Posterior cingulate gyrus (tissue), 11 donors: Measurements from ENCODE around the gene CLIP1.
"Not testable (repeated sequence)": the region's sequence is repeated elsewhere in the genome, so short reads cannot be mapped to it uniquely, and the experiment has no call there.

Experiments
- DNase-seq, 10 donors: peaks; one replicate each; pipeline versions ENCODE4 v3.0.0 to v3.0.0-alpha.2; 2020 to 2021; ENCODE audit warnings: mixed read lengths in 3 of 10
- intact Hi-C: fragments of 100-400 bp; cut with DNase I; formaldehyde crosslinking; loops from one replicate; pipeline ENCODE4 v1.15.1; 2023

Gene CLIP1

DNA sequence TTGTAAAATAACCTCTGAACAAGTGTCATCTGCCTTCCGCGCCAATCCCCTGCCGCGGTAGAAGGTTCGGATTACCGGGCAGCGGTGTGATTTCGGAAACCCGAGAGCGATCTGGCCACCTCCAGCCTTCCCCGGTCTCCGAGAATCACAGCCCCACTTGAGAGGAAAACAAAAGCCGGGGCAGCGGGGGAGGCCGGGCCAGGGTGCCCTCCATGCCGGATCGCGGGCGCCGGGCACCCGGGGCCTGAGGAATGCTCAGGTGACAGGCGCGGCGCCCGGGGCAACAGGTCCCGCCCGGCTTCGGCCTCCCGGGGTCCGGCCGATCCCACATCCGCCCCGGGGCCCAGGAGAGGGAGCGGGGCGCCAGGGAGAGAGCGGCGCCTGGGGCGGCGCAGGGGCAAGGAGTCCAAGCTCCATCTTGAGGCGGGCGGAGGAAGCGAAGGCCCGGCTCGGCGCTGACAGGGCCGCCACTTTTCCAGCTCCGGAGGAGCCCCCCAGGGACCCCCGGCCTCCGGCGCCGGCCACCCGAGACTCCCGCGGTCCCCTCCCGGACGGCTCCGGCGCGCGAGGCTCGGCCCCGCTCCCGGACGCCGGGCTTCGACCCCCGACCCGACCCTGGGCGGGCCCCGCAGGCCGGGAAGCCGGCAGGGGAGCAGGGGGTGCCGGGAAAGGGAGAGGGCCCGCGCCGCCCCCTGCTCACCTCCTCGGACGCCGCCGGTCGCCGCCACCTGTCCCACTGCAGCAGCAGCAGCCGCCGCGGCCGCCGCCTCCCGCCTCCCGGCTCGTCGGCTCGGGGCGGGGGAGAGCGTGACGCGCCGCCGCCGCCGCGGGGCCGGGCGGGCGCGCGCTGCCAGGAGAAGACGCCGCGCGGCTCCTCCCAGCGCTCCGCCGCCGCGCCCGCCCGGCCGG lies at the start of gene CLIP1:
CLIP1 (minus strand) TSS at position 849 of the 909 bp plus-strand sequence. CDS start 42,217 bp downstream, outside the sequence.
- peak; percentile 26 to 92 (median 51) for DNase-seq

DNA sequence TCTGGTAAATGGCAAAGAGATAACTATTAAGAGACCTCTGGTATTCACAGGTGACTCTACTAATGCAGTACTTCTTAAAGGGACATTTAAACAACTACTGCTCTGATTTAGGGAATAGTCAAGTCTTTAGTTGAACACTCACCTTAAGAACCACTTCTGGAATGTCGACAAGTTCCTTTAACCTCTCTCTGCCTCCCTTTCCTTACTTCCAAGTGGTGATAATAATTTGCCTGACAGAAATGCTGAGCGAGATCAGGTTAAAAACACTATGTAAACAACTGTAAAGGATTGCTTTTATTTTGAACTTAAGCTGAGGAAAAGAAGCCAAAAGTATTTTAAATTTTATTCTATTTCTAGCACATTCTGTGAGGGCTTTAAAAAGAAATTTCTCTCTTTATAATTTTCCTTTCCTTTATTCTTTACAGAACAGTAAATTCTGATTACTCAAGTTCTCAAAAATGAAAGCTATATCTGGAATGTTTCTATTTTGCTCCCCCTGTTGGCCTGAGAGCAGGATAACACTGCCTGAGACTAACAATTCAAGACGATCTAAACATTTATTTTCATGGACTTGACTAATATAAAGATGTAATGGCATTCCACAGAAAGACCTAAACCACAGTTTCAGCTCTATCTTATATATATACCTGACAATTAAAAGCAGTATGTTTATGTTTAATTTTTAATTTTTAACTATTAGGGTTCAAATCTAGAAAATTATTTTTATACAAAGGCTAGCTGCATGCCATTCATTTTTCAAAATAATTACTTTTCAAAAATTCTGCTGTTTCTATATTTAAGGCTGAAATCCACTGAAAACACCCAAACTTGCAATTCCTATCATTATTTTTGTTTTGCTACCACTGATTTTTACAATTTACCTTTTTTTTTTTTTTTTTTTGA lies 49.1 kb upstream of the CLIP1 start:
- intact Hi-C loops, result loop anchor here (1.0 kb wide), 1 partner anchor 72 kb away; no protein-coding TSS in a partner anchor
- no peak for DNase-seq

More for the DNA sequence above, at the start of gene CLIP1:
- intact Hi-C loops, result loop anchor here (2.0 kb wide), 1 partner anchor 79 kb away; the partner anchor contains the start of gene ZCCHC8

DNA sequence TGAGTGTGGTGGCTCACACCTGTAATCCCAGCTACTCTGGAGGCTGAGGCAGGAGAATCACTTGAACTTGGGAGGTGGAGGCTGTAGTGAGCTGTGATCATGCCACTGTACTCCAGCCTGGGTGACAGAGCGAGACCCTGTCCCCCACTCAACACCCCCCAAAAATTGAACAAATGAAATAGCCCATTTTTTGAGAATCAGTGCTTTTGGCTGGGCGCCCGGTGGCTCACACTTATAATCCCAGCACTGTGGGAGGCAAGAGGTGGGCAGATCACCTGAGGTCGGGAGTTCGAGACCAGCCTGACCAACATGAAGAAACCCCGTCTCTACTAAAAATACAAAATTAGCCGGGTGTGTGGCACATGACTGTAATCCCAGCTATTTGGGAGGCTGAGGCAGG lies 48.1 kb upstream of the CLIP1 start:
- intact Hi-C loops, DNase-seq: not testable (repeated sequence)

DNA sequence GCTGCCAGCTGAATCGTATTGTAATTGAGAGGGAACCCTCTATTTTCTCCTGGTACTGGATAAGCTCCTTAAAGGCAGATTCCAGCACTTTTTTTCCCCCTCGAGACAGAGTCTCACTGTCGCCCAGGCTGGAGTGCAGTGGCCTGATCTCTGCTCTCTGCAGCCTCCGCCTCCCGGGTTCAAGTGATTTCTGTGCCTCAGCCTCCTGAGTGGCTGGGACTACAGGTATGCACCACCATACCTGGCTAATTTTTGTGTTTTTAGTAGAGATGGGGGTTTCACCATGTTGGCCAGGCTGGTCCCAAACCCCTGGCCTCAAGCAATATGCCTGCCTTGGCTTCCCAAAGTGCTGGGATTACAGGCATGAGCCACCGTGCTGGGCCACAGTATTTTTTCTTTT lies 47.4 kb upstream of the CLIP1 start:
- DNase-seq, intact Hi-C loops: not testable (repeated sequence)

DNA sequence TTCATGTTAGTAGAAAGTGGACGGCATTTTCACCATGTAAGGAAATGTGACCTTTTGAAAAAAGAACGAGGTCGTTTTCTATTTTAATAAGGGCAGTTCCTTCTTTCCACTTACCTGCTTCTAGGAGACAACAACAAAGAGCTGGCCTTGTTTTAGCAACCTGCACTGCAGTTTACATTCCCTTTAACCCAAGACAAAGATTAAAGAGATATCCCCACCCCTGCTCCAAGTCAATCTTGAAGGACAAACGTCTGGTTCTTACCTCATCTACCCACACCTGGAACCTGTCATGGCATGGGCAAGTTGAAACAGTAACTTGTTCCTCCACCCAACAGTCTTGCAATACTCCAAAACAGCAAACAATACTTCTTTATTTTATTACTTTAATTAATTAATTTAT lies 45.5 kb upstream of the CLIP1 start:
- intact Hi-C loops, result no loop called here
- DNase-seq, result no peak

DNA sequence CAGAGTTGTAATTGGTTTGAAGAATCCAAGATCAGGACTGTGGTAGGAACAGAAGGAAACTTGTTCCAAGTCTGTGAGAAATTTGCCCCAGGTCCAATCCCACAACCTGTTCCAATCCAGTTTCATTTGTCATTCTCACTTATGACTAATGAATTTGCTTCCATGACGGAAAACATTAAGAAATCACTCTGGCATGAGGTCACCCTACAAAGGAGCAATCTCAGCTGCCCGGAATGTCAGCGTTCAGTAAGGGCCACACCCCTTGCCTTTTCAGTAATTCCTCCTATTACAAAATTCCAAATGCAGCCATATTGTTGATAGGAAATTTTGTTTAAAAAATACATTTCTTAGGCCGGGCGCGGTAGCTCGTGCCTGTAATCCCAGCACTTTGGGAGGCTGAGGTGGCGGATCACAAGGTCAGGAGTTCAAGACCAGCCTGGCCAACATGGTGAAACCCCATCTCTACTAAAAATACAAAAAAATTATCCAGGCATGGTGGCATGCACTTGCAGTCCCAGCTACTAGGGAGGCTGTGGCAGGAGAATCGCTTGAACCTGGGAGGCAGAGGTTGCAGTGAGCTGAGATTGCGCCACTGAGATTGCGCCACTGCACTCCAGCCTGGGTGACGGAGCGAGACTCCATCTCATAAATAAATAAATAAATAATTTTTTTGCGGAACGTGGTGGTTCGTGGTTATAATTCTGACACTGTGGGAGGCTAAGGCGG lies 42.0 kb upstream of the CLIP1 start:
- DNase-seq, result peak in 1 of 10 donors; percentile 29
- intact Hi-C loops, result not testable (repeated sequence)

DNA sequence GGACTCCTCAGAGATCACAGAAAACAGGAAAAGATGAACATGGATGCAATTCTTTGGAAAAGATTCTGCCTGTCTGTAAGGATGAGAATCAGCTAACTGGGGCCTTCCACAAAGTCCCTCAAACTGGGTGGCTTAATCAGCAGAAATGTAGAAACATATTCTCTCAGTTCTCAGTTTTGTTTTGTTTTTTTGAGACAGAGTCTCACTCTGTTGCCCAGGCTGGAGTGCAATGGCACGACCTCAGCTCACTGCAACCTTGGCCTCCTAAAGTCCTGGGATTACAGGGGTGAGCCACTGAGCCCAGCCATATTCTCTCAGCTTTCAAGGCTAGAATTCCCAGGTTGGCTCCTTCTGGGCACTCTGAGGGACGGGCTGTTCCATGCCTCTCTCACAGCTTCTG lies 38.2 kb upstream of the CLIP1 start:
- peak in 1 of 10 donors; percentile 33 for DNase-seq
- intact Hi-C loops, result no loop called here

DNA sequence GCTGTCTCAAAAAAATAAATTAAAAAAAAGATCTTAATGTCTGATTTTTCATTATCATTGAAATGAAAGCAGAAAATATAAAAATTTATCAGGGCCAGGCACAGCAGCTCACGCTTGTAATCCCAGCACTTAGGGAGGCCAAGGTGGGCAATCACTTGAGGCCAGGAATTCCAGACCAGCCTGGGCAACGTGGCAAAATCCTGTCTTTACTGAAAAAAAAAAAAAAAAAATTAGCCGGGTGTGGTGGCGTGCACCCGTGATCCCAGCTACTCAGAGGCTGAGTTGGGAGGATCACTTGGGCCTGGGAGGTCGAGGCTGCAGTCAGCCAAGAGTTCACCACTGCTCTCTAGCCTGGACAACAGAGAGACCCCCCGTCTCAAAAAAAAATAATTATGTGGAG lies 37.6 kb upstream of the CLIP1 start:
- peak in 2 of 10 donors; percentile 43 to 66 for DNase-seq
- intact Hi-C loops, result no loop called here

DNA sequence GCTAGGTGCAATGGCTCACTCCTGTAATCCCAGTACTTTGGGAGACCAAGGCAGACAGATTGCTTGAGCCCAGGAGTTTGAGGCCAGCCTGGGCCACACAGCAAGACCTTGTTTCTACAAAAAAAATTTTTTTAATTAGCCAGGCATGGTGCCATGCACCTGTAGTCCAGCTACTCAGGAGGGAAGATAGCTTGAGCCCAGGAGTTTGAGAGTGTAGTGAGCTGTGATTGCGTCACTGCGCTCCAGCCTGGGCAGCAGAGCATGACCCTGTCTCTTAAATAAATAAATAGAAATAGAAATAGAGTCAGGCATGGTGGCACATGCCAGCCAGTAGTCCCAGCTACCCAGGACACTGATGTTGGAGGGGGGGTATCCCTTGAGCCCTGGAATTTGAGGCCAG lies 36.7 kb upstream of the CLIP1 start:
- intact Hi-C loops, result no loop called here
- peak in 1 of 10 donors; percentile 32 for DNase-seq

DNA sequence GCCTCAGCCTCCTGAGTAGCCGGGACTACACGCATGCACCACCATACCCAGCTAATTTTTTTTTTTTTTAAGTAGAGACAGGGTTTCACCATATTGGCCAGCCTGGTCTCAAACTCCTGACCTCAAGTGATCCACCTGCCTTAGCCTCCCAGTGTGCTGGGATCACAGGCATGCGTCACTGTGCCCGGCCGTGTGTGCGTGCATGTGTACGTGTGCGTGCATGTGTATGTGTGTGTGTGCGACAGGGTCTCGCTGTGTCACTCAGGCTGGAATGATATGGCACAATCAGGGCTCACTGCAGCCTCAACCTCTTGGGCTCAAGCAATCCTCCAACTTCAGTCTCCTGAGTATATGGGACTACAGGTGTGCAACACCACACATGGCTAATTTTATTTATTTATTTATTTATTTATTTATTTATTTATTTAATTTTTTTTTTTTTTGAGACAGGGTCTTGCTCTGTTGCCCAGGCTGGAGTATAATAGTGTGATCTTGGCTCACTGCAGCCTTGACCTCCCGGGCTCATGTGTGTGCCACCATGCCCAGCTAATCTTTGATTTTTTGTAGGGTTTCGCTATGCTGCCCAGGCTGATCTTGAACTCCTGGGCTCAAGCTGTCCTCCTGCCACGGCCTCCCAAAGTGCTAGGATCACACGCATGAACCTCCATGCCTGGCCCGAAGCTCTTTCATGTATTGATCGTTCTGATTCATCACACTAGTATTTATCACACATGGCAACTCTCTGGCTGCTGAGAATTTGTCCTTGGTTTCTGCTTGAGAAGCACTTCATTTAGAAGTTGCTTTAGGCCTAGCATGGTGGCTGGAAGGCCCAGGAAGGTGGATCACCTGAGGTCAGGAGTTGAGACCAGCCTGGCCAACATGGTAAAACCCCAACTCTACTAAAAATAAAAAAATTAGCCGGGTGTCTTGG lies 35.9 kb upstream of the CLIP1 start:
- intact Hi-C loops, result no loop called here

DNA sequence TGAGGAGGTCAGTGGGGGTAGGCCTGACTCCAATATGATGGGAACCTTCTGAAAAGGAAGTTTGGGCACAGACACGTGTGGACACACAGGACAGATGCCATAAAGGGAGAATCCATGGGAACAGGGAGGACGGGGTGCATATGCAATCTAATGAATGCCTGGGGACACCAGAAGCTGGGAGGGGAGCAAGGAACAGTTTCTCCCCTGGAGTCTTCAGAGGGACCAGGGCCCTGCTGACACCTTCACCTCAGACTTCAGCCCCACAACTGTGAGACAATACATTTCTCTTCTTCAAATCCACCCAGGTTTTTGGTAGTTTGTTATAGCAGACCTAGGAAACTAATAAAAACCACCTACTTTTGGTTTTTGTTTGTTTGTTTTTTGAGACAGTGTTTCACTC lies 35.2 kb upstream of the CLIP1 start:
- intact Hi-C loops, result no loop called here
- no peak for DNase-seq

More for the DNA sequence above, 35.9 kb upstream of the CLIP1 start:
- peak in 3 of 10 donors; percentile 24 to 45 (median 30) for DNase-seq

DNA sequence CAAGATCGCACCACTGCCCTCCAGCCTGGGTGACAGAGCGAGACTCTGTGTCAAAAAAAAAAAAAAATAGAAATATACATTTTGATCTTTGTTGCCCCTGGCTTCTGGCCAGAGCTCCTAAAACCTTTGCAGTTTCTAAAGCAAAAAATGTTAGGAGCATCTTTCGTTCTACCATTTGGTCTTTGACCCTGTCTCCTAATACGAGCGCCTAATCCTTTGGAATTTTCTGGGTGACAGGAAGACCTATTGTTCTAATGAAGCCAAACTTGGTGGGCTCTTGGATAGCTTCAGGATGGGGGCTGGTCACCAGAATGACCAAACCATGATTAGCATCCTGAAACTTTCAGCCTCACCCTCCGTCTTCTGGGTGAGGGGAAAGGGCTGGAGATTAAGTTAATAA lies 32.3 kb upstream of the CLIP1 start:
- intact Hi-C loops, result no loop called here
- DNase-seq, result peak in 1 of 10 donors; percentile 58

DNA sequence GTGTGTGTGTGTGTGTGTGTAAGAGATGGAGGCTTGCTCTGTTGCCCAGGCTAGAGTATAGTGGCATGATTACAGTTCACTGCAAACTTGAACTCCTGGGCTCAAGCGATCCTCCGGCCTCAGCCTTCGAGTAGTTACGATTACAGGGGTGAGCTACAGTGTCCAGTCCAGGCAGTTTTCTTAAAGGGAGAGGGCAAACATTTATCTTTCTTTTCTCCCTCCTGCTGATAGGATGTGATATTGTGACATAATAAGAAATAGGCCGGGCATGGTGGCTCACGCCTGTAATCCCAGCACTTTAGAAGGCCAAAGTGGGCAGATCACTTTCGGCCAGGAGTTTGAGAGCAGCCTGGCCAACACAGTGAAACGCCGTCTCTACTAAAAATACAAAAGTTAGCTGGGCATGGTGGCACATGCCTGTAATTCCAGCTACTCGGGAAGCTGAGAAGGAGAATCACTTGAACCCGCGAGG lies 31.8 kb upstream of the CLIP1 start:
- intact Hi-C loops, result no loop called here
- DNase-seq, result peak in 3 of 10 donors; percentile 3 to 36 (median 22)

DNA sequence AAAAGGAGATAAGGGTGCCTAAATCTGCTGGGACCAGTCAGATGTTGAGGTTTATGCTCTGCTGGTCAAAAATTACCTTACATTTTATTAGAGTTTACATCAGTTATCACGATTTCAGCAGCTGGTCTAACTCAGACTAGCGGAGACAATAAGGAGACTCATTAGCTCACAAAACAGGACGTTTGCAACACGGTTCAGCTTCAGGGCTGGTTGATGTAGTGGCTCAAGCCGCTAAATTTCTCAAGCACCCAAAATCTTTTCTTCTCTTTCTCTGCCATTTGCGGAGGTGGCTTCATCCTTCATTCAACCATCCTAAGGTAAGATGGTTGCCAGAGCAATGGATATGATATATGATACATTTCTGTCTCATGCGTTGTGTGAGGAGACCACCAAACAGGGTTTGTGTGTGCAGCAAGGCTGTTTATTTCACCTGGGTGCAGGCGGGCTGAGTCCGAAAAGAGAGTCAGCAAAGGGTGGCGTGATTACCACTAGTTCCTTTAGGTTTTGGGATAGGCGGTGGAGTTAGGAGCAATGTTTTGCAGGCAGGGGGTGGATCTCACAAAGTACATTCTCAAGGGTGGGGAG lies 30.3 kb upstream of the CLIP1 start:
- peak in 1 of 10 donors; percentile 2 for DNase-seq
- intact Hi-C loops, result no loop called here

DNA sequence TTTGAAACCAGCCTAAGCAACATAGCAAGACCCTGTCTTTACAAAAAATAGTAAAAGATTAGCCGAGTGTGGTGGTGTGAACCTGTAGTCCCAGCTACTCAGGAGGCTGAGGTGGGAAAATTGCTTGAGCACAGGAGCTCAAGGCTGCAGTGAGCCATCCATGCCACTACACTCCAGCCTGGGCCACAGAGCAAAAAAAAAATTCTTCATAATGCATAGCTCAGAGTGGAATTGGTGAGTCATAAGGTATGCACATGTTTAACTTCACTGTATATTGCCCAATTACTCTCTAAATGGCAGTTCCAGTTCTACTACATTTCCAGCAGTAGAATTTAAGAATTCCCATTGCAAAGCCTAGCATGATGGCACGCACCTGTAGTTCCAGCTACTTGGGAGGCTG lies 26.8 kb upstream of the CLIP1 start:
- intact Hi-C loops, result no loop called here
- DNase-seq, result no peak

DNA sequence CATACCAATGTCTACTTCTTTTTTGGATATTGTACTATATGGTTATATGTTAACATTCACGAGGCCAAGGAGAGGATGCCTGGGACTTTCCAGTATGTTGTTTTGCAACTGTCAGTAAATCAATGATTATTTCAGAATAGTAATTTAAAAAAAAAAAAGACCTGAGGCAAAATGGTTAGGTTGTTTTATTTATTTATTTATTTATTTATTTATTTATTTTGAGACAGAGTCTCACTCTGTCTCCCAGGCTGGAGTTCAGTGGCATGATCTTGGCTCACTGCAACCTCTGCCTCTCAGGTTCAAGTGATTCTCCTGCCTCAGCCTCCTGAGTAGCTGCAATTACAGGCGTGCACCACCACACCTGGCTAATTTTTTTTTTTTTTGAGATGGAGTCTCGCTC lies 25.4 kb upstream of the CLIP1 start:
- intact Hi-C loops, result not testable (repeated sequence)
- DNase-seq, result peak in 2 of 10 donors; percentile 4 to 24

DNA sequence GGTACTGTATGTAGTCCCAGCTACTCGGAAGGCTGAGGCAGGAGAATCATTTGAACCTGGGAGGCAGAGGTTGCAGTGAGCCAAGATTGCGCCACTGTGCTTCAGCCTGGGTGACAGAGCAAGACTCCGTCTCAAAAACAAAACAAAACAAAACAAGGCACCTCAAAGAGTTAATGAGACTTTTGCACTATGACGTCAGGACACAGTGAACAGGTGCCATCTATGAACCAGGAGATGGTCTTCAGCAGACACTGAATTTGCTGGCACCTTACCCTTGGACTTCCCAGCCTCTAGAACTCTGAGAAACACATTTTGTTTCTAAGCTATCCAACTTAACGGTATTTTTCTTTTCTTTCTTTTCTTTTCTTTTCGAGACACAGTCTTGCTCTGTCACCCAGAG lies 23.9 kb upstream of the CLIP1 start:
- peak in 2 of 10 donors; percentile 2 to 21 for DNase-seq
- intact Hi-C loops, result not testable (repeated sequence)

DNA sequence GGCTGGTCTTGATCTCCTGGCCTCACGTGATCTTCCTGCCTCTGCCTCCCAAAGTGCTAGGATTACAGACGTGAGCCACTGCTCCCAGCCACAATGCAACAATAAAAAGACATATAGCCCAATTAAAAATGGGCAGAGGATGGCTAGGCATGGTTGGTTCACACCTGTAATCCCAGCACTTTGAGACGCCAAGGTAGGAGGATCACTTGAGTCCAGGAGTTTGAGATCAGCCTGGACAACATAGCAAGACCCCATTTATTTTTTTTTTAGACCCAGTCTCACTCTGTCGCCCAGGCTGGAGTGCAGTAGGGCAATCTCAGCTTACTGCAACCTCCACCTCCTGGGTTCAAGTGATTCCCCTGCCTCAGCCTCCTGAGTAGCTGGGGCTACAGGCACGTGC lies 21.6 kb upstream of the CLIP1 start:
- intact Hi-C loops, result not testable (repeated sequence)

DNA sequence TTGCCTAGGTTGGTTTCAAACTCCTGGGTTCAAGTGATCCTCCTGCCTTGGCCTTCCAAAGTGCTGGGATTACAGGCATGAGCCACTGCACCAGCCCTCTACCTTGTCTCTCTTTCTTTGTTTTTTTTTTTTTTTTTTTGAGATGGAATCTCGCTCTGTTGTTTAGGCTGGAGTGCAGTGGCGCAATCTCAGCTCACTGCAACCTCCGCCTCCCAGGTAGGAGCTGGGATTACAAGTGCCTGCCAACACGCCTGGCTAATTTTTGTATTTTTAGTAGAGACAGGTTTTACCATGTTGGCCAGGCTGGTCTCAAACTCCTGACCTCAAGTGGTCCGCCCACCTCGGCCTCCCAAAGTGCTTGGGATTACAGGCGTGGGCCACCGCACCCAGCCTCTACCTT lies 16.4 kb upstream of the CLIP1 start:
- peak in 2 of 10 donors; percentile 21 to 58 for DNase-seq
- intact Hi-C loops, result not testable (repeated sequence)

More for the DNA sequence above, 21.6 kb upstream of the CLIP1 start:
- DNase-seq, result peak in 1 of 10 donors; percentile 17
